Muscle layer of duodenum (tissue), 2 donors: Measurements from ENCODE around the gene IL20RA.
"Not testable (repeated sequence)": the region's sequence is repeated elsewhere in the genome, so short reads cannot be mapped to it uniquely, and the experiment has no call there.

Source experiments
- H3K27ac ChIP-seq: one replicate; pipeline ENCODE4 v1.7.0; 2013; ENCODE audit warnings: mild to moderate bottlenecking, low read length
- H3K27me3 ChIP-seq: one replicate; pipeline ENCODE4 v1.7.0; 2013; ENCODE audit warnings: low read depth, mild to moderate bottlenecking, control low read depth, low read length
- H3K36me3 ChIP-seq, 2 donors: one replicate each; pipeline ENCODE4 v1.7.0; 2013; ENCODE audit warnings: low read length in 2 of 2, control low read depth in 1 of 2, mild to moderate bottlenecking in 1 of 2; ENCODE audit not compliant: insufficient read depth in 2 of 2, control insufficient read depth in 1 of 2
- H3K4me1 ChIP-seq, 2 donors: one replicate each; pipeline ENCODE4 v1.7.0; 2013; ENCODE audit warnings: low read length in 2 of 2, mild to moderate bottlenecking in 2 of 2, control low read depth in 1 of 2, moderate library complexity in 1 of 2; ENCODE audit not compliant: insufficient read depth in 2 of 2, control insufficient read depth in 1 of 2
- H3K4me3 ChIP-seq, 2 donors: one replicate each; pipeline ENCODE4 v1.7.0; 2013; ENCODE audit warnings: low read length in 2 of 2, low read depth in 1 of 2, mild to moderate bottlenecking in 1 of 2
- H3K9me3 ChIP-seq, 2 donors: one replicate each; pipeline ENCODE4 v1.7.0; 2013; ENCODE audit warnings: low read length in 2 of 2, control low read depth in 1 of 2, mild to moderate bottlenecking in 1 of 2; ENCODE audit not compliant: control insufficient read depth in 1 of 2
- donor health status: healthy.

The IL20RA gene

DNA sequence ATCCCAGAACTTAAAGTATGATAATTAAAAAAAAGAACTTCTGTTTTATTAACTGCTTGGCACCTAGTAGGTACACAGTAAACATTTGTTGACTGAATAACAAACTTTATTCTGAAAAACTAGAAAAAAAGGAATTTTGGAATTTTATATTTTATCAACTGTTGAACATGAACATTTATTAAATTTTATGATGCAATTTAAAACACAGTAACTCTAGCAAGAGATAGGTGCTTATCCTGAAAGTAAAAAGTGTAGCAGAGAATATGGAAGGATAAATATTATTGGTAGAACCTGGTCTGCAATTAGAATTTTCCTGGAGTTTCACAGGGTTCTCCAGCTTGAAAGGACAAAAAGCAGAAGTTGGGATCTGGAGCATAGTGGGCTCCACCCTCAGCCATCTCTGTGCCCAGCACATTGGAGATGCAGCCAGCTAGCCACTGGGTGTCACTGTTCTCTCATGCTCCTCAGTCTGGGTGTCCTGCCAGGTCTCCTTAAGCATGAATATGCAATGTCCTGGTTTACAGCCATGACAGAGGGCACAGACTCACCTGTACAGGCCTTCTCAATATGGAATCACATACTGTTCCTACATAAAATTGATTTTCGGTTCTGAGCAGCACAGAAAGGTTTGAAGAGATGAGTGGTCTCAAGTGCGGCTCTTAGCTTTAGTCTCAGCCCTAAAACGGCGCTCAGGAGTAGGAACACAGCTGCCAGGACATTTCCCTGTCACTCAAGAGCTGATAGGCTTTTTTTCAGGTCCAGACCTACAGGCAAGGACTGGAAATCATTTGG, 31.7 kb upstream of the IL20RA start:
- Histone ChIP-seq H3K9me3 (no peaks in the 10 kb centered on the region), H3K27ac (no peak overlapping the region), H3K36me3 (no peaks in the 10 kb centered on the region), H3K4me1 (no peaks in the 10 kb centered on the region), H3K4me3 (no peak overlapping the region), H3K27me3 (no peaks in the 10 kb centered on the region)

DNA sequence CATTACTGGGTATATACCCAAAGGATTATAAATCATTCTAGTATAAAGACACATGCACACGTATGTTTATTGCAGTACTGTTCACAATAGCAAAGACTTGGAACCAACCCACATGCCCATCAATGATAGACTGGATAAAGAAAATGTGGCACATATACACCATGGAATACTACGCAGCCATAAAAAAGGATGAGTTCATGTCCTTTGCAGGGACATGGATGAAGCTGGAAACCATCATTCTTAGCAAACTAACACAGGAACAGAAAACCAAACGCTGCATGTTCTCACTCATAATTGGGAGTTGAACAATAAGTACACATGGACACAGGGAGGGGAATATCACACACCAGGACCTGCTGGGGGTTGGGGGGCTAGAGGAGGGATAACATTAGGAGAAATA, 31.0 kb upstream of the IL20RA start:
- not testable (repeated sequence) for H3K27me3 ChIP-seq, H3K4me3 ChIP-seq, H3K36me3 ChIP-seq, H3K9me3 ChIP-seq, H3K4me1 ChIP-seq, H3K27ac ChIP-seq

DNA sequence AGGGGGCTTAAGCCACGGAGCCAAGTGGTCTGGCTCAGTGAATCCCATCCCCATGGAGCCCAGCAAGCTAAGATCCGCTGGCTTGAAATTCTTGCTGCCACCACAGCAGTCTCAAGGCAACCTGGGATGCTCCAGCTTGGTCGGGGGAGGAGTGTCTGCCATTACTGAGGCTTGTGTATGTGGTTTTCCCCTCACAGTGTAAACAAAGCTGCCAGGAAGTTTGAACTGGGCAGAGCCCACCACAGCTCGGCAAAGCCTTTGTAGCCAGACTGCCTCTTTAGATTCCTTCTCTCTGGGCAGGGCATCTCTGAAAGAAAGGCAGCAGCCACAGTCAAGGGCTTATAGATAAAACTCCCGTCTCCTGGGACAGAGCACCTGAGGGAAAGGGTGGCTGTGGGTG, 25.5 kb upstream of the IL20RA start:
- Histone ChIP-seq H3K4me3 (no peak overlapping the region), H3K4me1 (no peaks in the 10 kb centered on the region), H3K27me3 (no peaks in the 10 kb centered on the region), H3K27ac (no peak overlapping the region), H3K36me3 (no peaks in the 10 kb centered on the region), H3K9me3 (no peaks in the 10 kb centered on the region)

DNA sequence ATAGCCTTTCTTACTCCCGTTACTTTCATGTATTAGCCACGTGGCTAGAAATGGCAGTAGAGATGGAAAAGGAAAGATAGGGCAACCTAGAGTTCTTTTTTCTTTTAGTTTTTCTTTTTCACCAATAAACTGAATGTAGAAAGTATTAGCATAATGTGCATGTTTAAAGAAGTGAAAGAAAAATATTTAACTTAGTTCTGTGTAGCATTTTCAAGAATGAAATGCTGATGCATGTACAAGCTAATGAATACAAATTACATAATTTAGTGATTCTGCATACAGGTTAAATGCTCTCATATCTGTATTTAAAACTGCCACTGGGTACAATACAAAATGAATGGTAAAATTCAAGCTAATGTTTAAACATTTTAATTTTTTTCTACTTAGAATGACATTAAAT, 22.6 kb upstream of the IL20RA start:
- Histone ChIP-seq H3K4me3 (no peak overlapping the region), H3K27ac (no peak overlapping the region), H3K36me3 (no peaks in the 10 kb centered on the region), H3K4me1 (no peaks in the 10 kb centered on the region), H3K9me3 (no peaks in the 10 kb centered on the region), H3K27me3 (no peaks in the 10 kb centered on the region)

DNA sequence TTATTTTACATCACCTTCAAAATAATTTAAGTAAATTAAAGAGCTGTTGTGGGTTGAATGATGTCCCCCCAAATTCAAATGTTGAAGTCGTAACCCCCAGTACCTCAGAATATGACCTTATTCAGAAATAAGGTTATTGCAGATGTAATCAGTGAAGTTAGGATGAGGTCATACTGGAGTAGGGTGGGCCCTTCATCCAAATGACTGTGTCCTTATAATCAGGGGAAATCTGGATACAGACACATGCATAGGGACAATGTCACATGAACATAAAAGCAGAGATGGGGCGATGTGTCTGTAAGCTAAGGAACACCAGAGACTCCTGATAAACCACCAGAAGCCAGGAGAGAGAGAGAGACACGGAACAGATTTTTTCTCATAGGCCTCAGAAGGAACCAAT, 13.3 kb upstream of the IL20RA start:
- H3K36me3 ChIP-seq, result no peaks in the 10 kb centered on the region
- no peaks in the 10 kb centered on the region for H3K9me3 ChIP-seq
- no peak overlapping the region for H3K4me3 ChIP-seq
- no peak overlapping the region for H3K27ac ChIP-seq
- no peaks in the 10 kb centered on the region for H3K27me3 ChIP-seq
- H3K4me1 ChIP-seq, result no peaks in the 10 kb centered on the region

DNA sequence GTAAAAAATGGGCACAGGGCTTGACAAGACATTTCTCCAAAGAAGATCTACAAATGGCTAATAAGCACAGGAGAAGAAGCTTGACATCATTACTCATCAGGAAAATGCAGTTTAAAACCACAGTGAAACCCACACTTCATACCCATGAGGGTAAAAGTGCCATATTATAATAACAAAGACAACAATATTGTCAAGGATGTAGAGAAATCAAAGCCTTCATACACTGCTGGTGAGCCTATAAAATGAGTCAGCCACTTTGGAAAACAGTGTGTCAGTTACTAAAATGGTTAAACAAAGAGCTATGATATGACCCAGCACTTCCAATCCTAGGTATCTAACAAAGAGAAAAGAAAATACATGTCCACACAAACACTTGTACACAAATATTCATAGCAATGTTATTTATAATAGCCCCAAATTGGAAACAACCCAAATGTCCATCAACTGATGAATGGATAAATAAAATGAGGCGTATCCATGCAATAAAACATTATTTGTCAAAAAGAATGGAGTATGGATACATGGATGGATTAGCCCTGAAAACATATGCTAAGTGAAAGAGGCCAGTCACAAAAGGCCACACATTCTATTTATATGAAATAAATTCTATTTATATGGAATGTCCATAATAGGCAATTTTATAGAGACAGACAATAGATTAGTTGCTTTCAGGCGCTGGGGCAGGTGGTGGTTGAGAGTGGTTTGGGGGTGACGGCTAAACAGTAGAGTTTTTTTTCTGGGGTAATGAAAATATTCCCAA, 11.5 kb upstream of the IL20RA start:
- no peaks in the 10 kb centered on the region for H3K9me3 ChIP-seq
- H3K4me3 ChIP-seq, result no peak overlapping the region
- no peaks in the 10 kb centered on the region for H3K4me1 ChIP-seq
- no peaks in the 10 kb centered on the region for H3K27me3 ChIP-seq
- no peak overlapping the region for H3K27ac ChIP-seq
- H3K36me3 ChIP-seq, result no peaks in the 10 kb centered on the region

DNA sequence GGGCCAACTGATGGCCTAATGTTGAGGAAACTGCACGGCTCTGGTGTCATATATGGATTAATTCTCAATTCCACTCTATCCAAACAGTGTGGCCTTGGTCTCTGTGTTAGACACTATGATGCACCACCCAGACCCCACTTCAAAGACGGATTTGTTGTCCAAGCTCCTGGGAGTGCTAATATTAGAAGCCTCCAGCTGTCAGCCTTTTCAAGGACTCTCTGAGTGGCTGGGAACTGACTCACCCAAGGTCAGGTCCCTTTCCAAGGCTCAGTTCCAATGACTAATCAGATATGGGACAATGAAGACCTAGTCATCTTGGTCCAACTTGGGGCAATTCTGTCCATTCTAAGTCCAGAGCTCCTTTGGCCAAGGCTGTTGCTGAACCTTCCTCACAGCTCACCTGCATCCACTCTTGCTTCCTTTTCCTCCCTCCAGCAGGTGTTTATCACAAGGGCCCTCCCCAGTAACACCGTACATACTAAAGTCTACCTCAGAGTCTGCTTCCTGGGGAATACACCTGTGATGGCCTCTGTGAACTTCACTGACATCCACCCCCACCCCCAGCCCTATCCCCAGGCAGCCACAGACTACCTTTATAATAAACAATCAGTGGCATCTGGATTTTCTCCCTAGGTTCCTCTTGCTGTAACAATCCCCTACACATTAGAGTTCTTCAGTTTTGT, 7.2 kb upstream of the IL20RA start:
- no peaks in the 10 kb centered on the region for H3K4me1 ChIP-seq
- no peaks in the 10 kb centered on the region for H3K9me3 ChIP-seq
- H3K36me3 ChIP-seq, result no peaks in the 10 kb centered on the region
- no peak overlapping the region for H3K4me3 ChIP-seq
- H3K27ac ChIP-seq, result no peak overlapping the region
- H3K27me3 ChIP-seq, result no peaks in the 10 kb centered on the region

DNA sequence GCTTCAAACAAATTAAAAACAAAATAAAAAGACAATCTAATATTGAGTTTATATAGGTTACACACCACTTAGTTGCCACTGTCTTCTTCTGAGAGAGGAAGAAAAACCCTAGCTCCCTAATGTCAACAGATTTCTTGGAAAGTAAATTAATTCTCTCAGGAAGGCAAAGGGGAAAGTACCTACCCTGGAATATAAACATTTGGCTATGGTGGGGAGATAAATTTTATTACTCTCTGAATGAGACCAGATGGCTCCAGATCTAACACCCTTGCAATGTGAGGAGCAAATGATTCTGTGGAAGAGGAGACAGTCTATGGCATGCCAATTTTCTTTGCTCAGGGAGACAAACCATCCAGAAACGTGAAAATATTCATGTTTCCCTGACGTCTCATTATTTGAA, 4.3 kb upstream of the IL20RA start:
- H3K36me3 ChIP-seq, result no peaks in the 10 kb centered on the region
- no peaks in the 10 kb centered on the region for H3K27me3 ChIP-seq
- H3K4me3 ChIP-seq, result no peak overlapping the region
- H3K27ac ChIP-seq, result no peak overlapping the region
- no peaks in the 10 kb centered on the region for H3K9me3 ChIP-seq
- H3K4me1 ChIP-seq, result no peaks in the 10 kb centered on the region

DNA sequence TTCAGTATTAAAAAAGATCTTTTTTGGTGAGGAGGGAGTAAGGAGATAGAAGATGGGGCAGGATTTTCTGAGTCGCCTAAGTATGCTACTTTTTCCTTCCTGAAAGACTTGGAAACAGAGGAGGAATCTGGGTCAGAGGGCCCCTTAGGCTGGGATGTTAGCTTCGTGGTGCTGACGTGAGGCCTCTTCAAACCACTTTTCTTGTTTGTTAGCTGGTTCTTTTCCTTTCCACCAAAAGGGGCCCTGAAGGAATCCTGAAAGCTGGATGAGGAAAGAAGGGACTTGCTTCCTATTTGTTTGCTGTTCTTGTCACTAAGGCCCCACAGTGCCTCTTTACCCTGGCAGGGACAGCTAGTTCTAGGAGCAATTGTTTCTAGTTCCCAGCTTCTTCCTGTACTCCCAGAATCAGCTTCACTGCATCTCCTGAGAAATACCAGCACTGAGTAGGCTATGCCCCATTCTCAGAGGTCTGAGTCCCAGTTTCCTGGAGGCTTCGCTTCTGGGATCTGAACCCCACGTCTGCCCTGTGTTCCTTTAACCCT, 2.2 kb upstream of the IL20RA start:
- Histone ChIP-seq H3K4me3 (no peak overlapping the region), H3K36me3 (no peaks in the 10 kb centered on the region), H3K9me3 (no peaks in the 10 kb centered on the region), H3K27me3 (no peaks in the 10 kb centered on the region), H3K4me1 (no peaks in the 10 kb centered on the region), H3K27ac (no peak overlapping the region)

DNA sequence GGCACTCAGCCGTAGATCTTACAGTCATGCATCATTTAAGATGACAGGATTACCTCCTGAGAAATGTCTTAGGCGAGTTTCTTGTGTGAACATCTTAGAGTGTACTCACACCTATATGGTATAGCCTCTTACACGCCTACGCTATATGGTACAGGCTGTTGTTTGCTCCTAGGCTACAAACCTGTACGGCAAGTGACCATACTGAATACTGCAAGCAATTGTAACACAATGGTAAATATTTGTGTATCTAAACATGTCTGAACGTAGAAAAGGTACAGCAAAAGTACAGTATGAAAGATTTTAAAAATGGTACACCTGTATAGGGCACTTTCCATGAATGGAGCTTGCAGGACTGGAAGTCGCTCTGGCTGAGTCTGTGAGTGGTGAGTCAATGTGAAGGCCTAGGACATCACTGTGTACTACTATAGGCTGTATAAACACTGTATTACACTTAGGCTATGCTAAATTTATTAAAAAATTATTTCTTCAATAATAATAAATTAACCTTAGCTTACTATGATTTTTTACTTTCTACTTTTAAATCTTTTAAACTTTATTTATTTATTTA, 541 bp upstream of the IL20RA start:
- no peaks in the 10 kb centered on the region for H3K9me3 ChIP-seq
- no peaks in the 10 kb centered on the region for H3K36me3 ChIP-seq
- no peaks in the 10 kb centered on the region for H3K27me3 ChIP-seq
- no peaks in the 10 kb centered on the region for H3K4me1 ChIP-seq
- no peak overlapping the region for H3K27ac ChIP-seq
- H3K4me3 ChIP-seq, result peak overlapping the region in 1 of 2 donors; percentile 79

DNA sequence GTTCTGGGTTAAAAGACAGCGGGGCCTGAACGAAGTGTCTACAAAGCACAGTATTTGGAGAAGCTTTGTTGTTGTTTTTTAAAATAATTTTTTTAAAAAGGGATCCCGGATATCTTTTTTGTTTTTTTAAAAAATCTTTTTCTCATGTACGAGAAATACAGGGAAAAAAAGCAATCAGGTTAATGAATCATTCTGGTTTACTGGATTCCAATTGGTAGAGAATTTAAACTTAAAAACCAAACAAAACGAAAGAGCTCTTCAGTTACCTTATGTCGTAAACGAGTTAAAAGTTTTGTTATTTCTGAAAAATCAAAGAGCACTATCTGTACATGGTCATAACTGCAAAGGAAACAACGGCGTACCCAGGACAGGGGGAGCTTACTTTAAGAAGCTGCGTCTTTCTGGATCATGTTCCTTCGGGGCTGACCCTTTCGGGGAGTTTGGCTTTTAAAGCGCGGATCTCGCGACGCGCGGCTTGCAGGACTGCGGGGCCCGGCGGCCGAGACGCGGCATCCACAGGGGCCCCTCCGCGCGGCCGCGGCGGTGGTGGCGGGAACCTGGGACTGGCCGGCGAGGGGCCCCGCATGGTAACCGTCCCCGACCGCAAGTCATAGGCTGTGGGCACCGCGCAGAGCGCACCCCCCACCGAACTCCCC, 927 bp downstream of the IL20RA start:
- Histone ChIP-seq H3K36me3 (no peaks in the 10 kb centered on the region), H3K27ac (no peak overlapping the region), H3K27me3 (no peaks in the 10 kb centered on the region), H3K4me3 (peak overlapping the region; percentile 79 to 99), H3K4me1 (no peaks in the 10 kb centered on the region), H3K9me3 (no peaks in the 10 kb centered on the region)
